HG02943 (cell line): Measurements from ENCODE around the gene PANK3.
A peak's percentile ranks its signal among the peaks of the same experiment; 100 is the strongest.
"Not testable (repeated sequence)": the region's sequence is repeated elsewhere in the genome, so short reads cannot be mapped to it uniquely, and the experiment has no call there.

Experiments used
- ATAC-seq: cut with Tn5 transposase; IDR thresholded peaks from one replicate; pipeline ENCODE4 v1.9.1; 2021; ENCODE audit warnings: mild to moderate bottlenecking, low read depth, moderate library complexity; ENCODE audit not compliant: unreplicated experiment

The PANK3 gene

GRCh38 chr5:168596927-168597326 lies 17.8 kb upstream of the PANK3 start:
- ATAC-seq: no peak

DNA sequence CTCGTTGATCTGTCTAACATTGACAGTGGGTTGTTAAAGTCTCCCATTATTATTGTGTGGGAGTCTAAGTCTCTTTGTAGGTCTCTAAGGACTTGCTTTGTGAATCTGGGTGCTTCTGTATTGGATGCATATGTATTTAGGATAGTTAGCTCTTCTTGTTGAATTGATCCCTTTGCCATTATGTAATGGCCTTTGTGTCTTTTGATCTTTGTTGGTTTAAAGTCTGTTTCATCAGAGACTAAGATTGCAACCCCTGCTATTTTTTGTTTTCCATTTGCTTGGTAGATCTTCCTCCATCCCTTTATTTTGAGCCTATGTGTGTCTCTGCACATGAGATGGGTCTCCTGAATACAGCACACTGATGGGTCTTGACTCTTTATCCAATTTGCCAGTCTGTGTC lies 17.0 kb upstream of the PANK3 start:
- not testable (repeated sequence) for ATAC-seq

DNA sequence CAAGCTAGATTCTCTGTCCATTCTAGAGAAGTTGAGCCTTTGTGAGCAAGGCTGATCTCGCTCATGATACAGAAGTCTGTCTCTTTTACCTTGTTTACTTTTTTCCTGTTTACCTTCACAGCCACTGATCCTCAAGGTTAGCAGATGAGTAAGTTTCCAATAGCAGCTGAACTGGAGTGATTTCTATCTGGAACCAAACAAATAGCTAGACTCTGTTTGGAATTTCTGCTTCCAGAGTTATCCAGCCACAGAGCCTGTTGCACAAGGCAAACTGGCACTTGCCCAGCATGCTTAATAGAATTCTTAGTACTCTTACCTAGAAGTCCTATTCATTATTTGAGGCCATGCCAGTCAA lies 12.8 kb upstream of the PANK3 start:
- no peak for ATAC-seq

DNA sequence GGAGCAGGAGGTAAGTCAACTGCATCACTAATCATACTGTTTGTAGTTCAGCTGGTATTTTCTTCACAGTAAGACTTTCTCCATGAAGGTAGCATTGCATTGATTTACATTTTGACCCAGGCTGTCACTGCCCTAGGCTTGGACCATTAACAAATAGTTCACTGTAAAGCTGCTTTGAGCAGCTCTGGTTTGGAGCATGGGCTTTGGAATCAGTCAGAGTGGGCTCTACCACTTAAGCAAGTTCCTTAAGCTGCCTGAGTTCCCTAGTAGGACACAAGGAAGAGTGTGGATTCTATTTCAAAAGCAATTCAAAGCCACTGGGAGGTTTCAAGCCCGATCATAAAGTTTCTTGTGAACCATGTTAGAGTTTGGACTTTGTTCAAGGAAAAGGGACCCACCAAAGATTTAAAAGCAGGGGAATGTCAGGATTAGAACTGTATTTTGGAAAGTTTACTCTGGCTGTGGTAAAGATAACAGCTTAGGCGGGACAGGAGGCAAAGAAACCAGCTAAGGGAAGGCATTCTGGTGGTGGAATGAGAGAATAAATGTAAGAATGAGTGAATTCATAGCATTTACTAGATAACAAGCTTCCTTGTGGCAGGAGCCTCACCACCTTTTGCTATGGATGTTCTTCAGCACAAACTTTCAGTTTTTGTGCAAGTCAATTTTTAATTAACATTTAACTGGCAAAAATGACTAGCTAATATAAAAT lies 12.3 kb upstream of the PANK3 start:
- ATAC-seq: no peak

DNA sequence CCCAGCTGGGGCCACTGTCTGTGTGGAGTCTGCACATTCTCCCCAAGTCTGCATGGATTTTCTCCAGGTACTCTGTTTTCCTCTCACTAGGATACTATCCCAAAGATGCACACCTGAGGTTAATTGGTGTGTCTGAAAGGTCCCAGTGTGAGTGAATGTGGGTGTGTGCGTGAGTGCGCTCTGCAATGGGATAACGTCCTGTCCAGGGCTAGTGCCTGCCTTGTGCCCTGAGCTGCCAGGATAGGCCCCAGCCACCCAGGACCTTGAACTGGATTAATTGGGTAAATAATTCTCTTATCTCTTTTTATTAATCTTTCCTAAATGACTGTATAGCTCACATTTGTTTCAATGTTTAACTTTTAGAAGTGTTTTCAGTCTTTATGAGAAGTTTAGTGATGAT lies 11.5 kb upstream of the PANK3 start:
- ATAC-seq: no peak

- no peak for ATAC-seq
Measured at GRCh38 chr5:168587987-168588386, 8.8 kb upstream of the PANK3 start.

DNA sequence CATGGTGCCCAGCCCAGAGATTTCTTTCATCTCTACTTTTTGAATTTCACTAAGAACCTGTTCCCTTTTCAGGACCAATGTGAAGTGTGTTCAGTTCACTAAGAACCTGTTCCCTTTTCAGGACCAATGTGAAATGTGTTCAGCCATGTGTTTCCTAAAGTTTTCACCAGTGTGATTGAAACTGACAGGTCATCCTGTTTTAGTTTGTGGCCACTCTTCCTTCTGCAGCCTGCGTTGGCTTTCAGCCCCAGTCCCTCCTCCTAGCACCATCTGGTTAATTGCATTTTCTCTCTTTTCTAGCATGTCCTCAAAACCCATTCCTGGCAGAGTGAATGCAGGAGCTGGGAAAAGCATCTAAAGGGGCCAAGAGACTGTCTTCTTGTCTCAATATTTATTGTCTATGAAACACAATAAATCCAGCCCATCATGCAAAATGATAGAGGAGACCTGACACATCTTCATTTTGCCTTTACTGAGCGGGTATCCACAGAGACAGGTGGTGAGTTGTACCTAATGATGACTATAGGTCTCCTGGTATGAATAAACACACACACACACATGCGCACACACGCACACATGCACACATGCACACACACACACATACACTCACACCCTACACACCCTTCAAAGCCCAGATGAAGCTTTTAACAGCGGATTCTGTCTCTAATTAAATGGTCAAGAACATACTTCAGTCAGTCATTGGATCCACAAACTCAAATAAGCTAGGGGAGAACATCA lies 6.1 kb upstream of the PANK3 start:
- no peak for ATAC-seq

DNA sequence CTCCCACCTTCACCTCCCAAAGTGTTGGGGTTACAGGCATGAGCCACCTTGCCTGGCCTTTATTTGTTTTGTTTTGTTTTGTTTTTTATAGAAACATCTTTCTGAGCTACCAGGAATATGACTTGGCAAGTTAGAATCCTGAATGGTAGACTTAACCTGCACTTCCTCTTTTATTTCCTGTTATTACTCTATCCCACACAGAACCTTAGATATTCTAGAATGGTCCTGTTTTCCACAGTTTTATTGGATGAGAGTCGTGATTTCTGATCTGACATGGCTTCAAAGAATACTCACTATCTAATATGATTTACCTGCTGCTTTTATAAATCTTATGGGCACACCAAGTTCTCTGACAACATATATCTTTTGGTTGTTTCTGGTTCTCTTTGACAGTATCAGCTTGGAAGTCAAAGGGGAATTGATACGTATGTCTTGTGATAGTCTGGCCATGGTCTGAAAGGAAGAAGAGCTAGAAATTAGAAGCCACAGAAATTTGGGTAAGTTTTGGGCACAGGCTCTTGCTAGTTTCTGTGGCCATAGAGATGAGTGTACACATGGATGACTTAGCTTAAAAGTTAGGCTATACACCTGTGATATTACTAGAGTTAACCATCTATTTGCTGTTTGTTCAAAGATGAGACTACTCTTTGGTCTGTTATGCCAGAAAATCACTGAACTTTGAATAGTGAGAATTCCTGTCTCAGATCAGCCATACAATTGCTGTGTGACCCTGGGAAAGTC lies 4.7 kb upstream of the PANK3 start:
- peak; percentile 15 for ATAC-seq

DNA sequence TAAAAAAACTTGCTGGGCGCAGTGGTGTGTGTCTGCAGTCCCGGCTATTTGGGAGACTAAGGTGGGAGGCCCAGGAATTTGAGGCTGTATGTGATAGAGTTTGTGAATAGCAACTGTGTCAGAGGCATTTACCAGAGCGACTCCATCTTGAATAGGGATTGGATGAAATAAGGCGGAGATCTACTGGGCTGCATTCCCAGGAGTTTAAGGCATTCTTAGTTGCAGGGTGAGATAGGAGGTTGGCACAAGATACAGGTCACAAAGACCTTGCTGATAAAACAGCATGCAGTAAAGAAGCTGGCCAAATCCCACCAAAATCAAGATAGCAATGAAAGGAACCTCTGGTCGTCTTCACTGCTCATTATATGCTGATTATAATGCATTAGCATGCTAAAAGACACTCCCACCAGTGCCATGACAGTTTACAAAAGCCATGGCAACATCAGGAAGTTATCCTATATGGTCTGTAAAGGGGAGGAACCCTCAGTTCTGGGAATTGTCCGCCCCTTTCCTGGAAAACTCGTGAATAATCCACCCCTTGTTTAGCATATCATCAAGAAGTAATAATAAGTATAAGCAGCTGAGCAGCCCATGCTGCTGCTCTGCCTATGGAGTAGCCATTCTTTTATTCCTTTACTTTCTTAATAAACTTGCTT lies 1.8 kb upstream of the PANK3 start:
- not testable (repeated sequence) for ATAC-seq

DNA sequence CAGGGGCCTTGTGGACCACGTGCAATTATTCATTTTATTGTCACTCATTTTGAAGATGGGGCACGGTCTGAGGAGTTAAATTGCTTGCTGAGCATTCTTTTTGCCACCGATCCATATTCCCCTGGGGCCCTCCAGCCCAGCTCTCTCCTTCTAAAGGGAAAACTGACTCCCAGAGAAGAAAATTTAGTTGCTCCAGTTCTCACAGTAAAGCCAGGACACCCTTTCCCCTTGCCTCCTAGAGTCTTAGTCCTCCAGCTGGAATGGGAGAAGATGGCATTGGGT lies 1.0 kb upstream of the PANK3 start:
- no peak for ATAC-seq

GRCh38 chr5:168579488-168580226 lies 489 bp upstream of the PANK3 start:
- peak; percentile 96 for ATAC-seq

GRCh38 chr5:168578006-168578405 lies 1.2 kb downstream of the PANK3 start:
- no peak for ATAC-seq

DNA sequence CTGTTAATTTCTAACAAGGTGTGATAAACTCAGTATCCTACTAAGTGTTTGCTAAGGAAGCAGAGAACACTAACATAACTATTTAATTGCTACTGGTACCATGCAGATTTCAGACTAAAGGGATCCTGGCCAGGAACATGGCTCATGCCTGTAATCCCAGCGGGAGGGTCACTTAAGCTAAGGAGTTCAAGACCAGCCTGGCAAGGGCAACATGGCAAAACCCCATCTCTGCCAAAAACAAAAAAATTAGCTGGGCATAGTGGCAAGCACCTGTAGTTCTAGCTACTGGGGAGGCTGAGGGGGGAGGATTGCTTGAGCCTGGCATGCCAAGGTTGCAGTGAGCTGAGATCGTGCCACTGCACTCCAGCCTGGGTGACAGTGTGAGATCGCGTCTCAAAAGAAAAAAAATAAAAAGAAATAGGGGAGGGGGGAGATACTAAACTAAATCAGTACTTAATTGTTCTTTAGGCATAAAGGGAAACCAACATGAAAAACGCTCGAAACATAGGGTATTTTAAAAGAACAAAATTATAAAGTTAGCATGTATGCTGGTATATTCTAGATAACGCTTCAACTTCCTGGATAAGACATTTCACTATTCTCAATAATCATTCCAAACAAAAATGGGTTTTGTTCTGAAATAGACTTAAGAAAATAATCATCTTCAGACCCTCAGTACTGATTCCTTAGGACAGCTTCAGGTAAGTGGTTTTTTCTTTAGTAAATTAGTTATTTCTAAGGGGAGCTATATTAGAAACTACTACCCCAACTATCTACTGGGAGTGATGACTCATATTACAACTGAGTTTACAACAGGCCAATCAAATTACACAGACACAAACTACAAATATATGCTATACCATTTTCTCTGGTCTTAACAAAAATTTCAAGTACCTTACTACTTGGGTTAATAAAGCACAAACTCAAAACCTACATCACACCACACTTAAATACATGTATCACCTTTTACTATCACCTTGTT lies 3.5 kb downstream of the PANK3 start:
- no peak for ATAC-seq

DNA sequence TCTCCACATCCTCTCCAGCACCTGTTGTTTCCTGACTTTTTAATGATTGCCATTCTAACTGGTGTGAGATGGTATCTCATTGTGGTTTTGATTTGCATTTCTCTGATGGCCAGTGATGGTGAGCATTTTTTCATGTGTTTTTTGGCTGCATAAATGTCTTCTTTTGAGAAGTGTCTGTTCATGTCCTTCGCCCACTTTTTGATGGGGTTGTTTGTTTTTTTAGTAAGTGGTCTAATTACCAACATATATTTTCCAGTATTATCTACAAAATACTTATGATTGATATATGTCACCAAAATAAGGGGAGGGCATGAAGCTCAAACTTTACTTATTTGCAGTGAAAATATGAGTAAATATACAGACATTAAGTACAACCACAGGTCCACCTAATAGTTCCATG lies 5.0 kb downstream of the PANK3 start:
- not testable (repeated sequence) for ATAC-seq

DNA sequence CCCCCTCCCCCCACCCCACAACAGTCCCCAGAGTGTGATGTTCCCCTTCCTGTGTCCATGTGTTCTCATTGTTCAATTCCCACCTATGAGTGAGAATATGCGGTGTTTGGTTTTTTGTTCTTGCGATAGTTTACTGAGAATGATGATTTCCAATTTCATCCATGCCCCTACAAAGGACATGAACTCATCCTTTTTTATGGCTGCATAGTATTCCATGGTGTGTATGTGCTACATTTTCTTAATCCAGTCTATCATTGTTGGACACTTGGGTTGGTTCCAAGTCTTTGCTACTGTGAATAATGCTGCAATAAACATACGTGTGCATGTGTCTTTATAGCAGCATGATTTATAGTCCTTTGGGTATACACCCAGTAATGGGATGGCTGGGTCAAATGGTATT lies 5.5 kb downstream of the PANK3 start:
- ATAC-seq: not testable (repeated sequence)

DNA sequence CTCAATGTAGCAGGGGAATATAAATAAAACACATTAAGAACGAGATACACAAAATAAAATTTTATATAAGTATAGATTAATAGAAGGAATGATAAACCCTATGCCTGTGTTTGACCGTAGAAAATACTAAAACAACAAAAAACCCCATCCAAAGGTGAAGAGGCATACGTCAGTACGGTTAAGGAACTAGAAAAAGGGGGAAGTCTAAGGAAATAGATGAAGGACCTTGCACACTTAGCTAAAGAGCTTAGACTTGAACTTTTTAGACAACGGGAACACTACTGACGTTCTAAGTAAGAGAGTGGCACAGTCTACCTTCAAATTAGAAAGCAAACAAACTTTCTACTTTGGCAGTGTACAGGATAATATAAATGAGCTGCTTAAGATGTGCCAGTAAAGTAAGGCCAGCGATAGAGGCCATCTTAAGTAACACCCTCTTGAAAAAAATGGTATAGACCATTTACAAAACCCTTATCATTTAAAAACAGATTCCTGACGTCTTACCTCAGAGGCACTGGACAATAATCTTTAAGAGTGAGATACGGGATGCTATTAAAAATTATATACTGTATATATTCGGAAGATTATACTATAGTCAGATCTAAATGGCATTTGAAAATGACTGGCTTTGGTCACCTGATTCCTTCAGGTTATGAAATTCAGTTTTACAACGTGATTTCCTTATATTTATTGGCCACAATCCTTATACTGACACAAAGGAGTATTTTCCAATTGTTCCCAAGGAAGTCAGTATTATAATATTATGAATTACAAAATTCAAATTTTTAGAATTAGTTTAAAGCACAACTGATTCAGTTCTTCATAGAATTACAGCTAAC lies 8.5 kb downstream of the PANK3 start:
- ATAC-seq: no peak

DNA sequence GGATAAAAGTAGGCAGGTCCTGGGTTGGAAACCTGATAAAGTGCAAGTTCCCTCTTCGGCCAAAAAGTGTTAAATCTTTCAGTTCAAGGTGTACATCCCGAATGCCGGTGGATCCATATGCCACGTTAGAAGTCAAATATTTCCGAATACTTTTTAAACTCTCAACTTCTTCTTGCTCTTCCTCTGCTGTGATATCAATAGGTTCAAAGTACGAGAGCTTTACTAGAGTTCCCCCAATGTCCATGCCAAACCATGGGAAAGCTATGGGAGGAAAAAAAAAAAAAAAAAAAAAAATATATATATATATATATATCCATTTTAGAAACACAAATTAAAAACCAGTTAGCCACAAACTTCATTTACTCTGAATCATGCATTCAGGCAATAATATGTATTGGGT lies 10.4 kb downstream of the PANK3 start:
- ATAC-seq: no peak

DNA sequence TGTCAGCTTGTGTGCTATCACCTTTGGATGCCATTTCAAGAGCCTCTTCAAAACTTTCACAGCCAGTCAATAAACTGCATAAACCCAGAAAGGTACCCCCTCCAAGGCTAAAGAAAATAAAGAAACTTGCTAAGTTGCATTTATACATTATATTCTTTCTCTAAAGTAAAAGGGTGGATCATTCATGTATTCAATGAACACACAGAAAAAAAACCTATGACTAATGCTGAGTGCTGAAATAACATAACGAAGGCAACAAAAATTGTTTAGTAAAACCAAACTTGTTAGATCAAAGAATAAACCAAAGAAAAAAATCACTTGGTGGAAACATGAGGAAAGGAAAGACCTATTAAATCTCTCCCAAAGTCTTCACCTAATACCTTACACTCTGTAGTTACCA lies 15.2 kb downstream of the PANK3 start:
- no peak for ATAC-seq

DNA sequence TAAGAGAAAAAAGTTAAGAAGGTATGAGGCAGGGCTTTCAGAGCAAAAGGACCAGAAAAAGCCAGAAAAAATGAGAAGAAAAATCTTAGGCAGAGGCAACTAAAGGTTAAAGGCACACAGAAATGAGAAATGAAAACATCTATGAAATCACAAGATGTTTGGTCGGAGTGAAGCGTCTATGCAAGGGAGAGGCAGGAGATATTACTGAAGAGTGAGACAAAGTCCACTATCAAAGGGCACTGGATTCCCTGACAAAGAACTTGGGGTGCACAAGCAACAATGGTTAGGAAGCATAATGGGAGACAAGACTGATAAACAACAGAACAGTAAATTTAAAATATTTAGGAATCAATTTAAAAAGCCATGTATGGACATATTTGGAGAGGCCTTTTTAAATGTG lies 16.9 kb downstream of the PANK3 start:
- no peak for ATAC-seq
